GM19035 (cell line): ENCODE data around the gene TPPP2.

Experiments
- ATAC-seq: cut with Tn5 transposase; IDR thresholded peaks from one replicate; pipeline ENCODE4 v1.9.1; 2021; ENCODE audit not compliant: unreplicated experiment

Gene TPPP2

DNA sequence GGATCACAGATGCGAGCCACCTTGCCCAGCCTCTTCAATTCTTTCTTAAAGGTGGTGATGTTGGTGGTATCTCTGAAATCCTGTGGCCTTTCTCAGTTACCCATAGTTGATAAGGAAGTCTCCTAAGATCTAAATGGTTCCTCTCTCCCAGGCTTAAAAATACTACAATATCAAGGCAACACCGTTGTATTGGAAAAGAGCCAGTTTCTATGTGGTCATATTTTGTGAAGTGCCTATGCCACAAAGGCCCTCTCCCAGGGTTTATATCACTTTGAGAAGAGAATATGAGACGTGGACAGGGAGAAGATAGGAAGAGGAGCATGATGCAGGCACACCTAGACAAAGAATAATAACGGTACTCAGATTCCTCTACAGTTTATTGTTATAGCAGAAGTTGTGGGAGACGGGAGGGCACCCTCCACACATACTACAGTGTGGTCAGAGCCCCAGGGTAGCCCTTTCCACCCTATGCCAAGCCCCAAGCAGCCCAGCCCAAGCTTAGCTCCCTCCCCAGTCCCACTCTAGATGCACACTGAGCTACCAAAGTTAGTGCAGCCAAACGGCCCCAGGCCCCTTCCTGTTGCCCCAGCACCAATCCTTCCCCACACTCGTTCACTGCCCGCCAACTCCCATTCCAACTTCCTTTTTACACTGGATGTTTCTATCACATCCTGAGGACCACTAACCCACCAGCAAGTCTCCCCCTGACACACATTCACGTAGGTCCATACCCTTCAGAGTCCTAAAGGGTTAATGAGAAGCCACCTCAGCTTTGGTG is 13.4 kb upstream of the TPPP2 start:
- ATAC-seq = no peak

DNA sequence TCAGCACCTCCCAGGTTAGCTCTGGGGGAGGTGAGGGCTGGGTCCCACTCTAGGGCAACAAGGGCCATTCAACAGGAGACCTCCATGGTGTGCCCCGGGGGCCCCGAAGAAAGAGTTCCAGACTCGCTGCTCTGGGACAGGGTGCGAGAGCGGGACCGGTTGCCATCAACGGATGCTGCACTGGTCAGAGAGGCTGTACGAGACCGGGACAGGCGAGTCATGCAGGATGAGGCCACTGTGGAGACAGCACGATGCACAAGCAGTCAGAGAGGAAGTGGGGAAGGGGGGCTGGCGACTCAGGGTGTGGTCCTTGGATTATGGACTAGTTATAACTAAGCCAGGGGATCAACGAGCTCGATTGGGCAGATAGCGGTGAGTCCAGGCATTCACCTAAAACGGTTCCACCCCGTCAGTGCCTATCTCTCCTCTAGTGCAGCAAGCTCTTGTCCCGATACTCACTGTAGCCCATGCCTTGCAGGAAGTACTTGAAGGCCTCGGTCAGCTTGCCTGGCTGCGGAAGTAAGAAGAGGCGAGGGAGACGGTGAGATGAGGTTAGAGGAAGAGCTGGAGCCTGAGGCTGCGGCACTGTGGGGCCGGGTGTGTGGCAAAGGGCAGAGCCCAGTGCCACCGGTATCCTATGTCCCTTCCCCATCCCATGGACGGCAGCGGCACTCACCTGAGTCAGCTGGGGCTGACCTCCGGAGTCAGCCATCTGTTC is 12.3 kb upstream of the TPPP2 start:
- ATAC-seq = no peak

DNA sequence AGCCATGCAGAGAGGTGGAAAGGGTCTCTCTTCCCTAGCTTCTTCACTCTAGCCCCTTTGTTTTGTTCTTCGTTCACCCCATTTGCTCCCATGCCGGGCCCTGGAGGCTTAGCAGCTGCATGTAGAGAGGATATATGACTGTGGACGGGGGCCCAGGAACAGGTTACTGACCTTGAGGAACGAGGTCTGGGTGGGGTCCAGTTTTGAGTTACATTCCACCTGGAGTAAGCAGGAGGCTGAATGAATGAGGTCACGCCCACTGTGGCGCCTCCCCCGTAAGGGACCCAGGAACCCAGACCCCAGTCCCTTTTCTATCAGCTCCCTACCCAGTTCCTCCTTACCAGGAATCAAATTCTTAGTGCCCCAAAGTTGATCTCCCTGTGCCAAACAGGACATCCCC is 11.7 kb upstream of the TPPP2 start:
- ATAC-seq = no peak

DNA sequence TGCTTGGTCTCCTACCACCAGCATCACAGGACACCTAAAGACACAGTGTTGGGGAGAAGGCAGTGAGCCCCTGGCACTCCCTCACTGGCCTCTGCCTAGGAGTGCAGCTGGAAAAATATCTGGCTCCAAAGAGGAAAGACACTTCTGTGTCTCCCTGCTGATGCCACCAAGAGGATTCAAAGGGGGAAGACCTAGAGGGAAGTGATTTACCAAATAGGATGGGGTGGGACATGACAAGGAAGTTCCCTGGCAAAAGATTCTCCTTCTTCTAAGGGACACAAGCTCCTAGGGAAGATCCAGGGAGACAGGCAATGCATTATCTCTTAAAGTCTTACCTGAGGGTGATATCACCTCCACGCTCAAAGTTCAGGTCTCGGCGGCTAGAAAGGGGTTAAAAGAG is 11.2 kb upstream of the TPPP2 start:
- ATAC-seq = no peak

DNA sequence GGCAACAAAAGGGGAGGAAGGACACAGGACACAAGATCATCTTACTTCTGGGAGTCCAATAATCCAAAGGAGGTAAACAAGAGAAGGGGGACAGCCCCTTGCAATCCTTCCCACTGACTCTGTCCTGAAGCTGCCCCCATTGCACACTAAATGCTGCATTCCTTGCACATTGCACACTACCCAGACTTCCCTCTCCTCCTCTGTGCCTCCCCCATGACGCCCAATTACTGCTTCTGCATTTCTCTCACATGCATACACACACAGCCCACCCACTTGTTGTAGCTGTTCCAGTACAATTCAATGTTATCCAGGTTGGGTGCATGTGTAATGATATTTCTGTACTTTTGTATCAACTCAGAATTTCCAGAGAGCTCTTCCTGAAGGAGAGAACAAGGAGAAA is 10.7 kb upstream of the TPPP2 start:
- no peak for ATAC-seq

DNA sequence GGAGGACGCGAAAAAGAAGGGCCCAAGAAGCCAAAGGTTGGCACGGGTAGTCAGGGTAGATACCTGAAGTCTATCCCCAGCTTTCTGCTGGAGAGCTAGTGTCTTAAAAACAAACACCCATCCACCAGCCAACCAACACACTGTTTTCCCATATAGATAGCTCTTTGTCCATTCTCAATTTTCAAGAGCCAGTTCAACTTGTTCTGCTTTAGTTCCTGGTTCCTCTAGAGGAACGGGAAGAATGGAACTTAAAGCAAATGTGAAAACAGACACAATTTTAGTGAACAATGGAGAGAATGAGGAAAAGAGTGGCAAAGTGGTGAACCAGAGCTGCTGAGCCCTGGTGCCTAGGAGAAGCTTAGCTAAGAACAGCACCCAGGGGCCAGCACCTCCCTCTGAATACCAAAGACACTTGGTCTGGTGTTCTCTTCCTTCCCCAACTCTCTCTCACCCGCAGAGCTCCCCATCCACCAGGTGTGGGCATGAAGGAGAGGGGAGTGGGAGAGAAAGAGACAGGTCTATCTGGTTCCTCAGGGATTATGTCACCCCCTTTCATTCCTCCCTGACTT is 9.0 kb upstream of the TPPP2 start:
- no peak for ATAC-seq

DNA sequence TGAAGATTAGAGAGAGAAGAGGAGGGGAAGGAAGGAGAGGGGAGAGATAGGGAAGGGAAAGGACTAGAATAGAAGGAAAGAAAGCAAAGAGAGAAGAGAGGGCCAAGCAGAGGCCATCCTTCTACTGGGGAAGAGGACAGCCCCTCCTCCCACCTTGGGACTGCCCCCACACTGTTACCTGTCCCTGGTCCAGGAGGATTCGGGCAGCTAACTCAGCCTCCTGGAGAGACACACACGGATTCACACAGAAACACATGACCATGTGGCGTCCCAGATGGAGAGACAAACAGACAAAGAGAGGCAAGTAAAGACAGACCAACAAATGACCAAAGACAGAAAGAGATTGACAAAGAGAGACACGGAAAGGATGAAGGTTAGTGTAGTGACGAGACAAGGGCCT is 7.3 kb upstream of the TPPP2 start:
- no peak for ATAC-seq

DNA sequence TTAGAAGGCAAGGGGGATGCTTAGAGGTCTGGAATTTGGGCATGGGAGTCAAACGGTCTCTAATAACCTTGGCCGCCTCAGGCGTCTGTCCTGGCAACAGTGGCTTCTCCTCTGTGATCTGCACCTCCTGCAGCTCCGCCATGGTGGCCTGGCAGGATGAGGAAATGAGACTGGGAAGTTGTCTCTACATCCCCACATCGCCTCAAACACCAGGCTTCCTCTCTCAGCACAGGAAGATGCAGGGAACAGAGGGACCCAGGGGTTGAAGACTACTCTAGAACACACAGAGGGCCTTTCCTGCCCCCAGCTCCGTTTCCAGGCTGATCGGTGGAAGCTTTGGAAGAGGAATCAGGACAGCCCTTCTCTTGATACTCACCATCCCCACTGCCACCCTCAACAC is 6.8 kb upstream of the TPPP2 start:
- ATAC-seq = no peak

DNA sequence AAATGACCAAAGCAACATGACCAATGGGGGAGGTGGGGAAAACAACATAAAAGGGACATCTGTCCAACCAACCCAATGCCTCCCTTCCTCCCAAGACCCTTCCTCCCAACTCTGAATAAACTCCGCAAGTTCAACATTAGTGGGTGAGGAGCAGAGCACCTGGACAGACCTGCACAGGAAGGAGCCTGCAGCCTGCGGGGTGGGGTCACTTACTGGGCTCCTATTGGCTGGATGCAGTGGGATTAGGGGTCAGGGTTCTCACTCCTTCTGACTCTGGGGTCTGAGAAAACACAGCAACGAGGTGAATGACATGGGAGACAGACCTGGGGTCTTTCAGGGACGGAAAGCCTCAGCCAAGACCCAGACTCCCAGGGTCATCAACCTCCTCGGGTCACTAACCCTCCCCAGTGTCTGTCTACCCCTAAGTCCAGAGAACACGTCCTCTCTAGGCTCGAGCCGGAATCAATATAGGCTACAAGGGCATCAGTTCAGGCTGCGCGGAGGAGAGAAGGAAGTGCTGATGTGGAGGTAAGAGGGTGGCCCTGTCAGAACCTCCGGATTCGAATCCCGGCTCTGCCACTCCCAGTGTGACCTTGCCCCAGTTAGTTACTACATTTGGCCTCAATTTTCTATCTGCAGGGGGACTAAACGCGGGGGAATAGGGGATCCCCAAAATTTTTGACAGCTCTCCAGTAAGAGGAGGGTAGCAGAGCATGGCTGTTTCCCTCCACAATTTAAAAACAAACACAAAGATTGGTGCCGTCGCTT is 6.0 kb upstream of the TPPP2 start:
- ATAC-seq = no peak

DNA sequence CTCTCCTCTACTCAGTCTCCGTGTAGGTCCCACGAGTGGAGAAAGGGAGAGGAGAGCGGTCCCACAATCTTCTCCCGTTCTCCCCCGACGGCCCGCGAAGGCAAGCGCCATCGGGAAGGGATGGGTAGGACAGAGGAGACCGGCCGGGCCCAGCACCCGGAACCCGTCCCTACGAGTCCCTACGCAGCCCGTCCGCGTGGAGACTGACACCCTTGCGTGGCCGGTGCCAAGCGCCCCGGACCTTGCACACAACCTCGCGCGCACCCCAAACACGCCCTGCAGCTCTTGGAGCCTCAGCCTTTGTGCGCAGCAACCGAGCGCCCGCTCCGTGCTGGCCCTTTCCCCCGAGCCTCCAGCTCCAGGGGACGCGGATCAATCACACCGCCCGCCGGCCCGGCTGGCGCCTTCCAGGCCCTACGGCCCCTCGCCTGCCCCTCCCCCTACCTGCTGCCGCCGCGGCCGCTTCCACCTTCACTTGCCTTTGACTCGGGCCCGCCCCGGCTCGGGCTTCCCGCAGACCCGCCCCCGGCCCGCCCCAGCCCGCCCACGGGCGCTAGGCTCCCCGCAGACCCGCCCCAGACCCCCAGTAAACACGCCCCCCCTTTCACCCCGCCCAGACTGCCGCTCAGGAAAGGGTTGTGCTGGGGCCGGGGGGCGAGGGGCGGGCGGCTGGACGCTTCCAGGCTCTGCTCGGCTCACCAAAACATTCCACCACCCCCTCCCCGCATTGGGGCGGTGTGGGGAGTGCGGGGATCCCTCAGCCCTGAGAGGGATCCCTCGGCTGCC is 5.2 kb upstream of the TPPP2 start, which contains the start of gene NDRG2:
Gene NDRG2 (minus strand): TSS at position 477 of the 786 bp plus-strand sequence. CDS start 1,746 bp downstream, outside the sequence.
- ATAC-seq = no peak

DNA sequence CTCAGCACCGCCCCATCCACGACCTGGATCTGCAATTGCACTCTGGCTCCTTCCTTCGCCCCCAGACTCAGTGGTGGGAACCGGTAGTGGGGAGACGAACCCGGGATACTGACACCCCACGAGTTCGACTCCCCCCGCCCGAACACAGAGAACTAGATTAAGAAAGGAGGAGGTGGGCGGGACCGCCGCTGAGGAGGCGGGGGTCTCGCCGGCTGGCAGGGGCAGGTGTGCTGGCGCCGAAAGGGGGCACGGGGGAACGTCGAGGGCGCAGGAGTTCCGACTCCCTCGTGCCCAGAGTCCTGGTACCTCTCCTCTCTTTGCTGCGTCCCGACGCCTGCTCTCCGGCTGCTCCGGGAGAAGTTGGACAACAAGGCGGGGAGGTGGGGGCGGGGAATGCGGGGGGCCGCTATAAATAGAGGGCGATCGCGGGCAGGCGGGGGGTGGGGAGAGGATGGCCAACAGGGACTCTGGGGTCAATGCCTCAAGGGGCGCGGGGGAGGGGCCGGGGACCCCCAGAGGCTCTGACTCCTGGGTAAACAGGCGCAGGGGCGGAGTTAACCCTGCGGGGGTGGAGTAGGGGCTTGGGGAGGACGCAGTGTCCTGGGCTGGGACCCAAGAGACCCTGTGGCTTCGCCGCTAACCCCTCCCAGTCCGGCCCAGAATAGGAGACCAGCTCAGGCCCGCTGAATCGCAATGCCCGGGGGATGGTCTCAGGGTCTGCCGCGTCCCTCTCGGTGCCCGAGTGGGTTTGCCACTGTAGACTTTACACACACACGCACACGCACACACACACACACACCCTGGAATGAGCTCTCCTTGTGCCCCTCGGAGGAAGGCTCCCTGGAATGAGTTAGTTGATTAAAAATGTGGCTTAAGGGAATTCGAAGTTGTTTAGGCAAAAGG is 4.4 kb upstream of the TPPP2 start:
- ATAC-seq = no peak

DNA sequence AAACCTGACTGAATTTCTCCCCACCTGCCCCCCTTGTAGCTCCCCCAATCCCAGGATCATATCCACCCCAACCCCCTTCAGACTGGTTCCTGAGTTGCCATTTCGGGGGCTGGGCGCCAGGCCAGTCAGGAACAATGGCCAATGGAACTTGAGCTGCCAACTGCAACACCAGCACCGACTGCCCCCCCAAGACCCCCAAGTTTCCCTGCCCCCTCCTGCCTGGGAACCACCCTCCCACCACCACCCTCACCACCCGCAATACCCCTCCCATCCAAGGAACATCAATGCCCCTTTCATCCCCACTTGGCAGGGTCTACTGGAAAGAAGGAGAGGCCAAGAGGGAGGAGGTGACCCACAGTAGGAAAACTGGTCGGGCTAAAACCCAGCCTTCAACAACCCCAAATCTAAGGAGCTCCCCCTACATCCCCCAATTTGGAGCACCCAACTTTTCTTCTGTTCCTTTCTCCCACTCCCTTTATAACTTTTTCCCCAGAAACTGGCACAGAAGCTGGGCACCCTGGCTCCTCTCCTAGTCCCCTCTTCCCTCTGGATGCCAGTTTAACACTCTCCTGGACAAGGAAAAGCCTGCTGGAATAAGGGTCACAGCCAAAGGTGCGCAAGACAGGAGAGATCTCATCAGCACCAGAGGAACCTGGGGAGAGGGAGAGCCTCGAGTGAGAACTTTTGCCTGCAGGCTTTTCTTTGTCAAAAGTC is 3.6 kb upstream of the TPPP2 start:
- no peak for ATAC-seq

DNA sequence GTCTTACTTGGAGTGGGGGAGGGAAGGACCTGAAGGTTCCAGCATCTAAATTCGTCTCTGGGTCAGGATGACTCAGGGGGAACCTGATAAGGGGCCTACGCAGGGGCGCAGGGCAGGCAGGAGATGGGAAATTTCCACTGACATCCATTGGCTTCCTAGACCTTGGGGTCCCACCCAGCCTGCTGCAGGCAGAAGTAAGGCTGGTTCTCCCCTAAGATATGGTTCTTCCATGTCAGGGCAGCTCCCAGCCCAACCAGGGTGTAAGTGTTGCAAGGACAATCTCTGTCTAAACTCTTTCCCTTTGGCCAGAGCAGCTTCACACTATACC is 3.1 kb upstream of the TPPP2 start:
- ATAC-seq = no peak

DNA sequence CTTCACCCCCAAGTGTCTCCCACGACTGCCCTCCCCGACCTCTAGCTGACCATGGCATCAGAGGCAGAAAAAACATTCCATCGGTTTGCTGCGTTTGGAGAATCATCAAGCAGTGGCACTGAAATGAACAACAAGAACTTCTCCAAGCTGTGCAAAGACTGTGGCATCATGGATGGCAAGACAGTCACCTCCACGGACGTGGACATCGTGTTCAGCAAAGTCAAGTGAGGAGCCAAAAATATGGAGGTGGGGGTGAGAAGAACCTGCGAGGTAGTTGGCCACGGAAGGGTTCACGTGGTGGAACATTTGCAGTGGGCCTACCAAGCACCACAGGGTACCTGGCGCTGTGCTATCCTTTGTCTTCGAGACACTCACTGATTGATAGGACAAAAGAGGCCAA is 514 bp downstream of the TPPP2 start:
- no peak for ATAC-seq

DNA sequence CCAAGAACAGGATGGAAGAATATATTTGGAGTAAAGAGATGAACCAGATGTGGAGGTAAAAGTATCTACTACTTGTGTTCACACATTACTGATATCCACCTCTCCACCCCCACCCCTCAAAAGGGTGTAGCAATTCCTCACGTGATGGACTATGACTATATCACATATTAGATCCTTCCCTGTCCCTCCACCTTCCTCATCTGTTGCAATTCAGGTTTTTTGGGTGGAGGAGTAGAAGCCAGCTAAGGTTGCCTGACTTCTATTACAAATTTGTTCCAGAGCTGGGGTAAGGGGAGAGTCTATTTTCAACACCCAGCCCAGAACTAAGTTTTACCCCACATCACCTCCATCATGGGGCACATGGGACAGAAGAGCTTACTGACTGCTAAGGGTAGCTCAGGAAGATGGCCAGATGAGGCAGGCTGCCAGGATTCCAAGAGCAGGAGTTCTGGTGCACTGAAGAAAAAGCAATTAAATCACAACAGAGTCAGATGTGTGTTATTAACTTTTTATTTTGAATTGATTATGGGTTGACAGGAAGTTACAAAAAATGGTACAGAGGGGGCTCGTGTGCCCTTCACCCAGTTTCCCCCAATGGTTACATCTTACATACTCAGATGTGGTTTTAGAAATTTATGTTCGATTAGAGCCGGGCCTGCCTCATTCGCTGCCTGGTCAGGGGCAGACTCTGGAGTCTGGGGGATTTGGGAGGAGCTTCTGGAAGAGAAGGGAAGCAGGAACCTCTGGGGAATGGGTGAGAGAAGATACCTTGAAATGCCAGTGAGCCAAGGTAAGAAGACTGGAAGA is 2.5 kb downstream of the TPPP2 start:
- no peak for ATAC-seq

DNA sequence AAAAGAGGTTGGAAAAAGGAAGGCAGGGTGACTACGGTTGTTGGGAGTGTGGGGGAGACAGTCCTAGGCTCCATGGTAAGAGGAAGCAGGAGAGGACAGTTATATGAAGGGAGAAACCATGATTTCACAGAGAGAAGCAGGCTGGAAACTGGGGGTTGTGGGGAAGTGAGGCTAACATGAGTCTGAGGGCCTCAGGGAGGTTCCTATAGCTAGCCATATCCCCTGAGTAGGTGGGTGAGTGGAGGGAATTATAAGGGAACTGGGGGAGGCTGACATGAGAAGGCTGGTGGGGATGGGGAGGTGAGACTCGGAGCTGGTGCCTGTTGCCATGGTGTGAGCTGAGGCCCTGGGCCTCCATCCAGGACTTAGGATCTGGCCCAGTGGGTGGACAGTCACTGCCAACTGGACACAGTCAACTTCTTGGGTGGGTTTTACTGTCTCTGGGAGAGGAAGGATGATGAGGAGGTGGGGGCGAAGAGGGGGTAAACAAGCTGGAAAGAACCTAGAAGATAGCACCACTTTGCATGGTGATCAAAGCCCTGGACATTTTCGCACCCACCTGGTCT is 3.2 kb downstream of the TPPP2 start:
- ATAC-seq = no peak

DNA sequence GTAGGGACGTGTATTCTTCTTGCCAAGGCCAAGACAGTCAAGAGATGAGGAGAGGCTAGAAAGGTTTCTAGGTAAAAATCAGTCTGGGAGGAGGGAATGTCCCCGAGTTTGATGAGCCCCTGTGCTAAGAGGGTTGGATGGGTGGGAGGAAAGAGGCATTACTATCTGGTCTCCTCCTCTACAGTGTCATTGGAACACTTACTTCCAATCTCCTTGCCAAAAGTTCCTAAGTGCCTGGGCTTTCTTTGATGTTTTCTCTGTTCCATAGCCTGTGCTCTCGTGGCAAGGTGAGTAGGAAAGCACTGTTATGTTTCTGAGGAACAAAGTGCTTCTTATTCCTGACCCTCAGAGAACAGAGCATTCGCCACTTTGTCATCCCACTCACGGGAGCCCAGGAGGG is 4.7 kb downstream of the TPPP2 start, which contains the start of gene RNASE13:
Gene RNASE13 (minus strand): TSS at position 101 of the 400 bp plus-strand sequence. CDS start 519 bp downstream, outside the sequence.
- no peak for ATAC-seq

DNA sequence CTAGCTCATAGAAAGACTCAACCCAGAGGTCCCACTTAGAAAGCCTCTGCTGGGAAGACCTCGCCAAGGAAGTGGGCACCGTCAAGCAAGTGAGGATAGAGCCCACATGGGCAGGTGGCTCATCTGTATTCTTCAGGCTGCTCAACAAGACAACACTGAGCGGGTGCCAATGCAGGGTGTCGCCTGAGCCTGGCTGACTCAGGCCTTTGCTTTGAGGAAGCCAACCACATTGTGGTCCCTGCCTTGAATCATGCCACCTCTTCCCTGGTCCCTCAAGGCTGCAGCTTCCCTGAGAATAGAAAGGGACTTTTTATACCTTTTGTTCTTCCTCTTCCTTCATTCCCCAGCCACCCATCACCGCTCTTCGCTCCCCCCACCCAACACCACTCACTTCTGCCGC is 6.7 kb downstream of the TPPP2 start:
- ATAC-seq = no peak
